Smooth muscle cell (in vitro differentiated cells): Measurements from ENCODE around the gene CCDC117. TPM values are rescaled to one million over a fixed set of nuclear protein-coding genes. Genes with fewer than 3 reads are reported as not detected.

Experiments
- DNase-seq: peaks from one replicate; lab custom pipeline; 2025; ENCODE audit not compliant: unreplicated experiment; lab: John Stamatoyannopoulos, UW
- H2AFZ ChIP-seq: fragments of 200-600 bp; sonication (generic); 2 replicates; pipeline ENCODE4 v1.6.0; 2016; ENCODE audit warnings: antibody characterized with exemption, low read depth, mild to moderate bottlenecking
- H3F3A ChIP-seq: fragments of 200-600 bp; sonication (generic); 2 replicates; pipeline ENCODE4 v1.6.0; 2017; ENCODE audit warnings: antibody characterized with exemption, low read depth
- H3K27ac ChIP-seq: fragments of 200-600 bp; sonication (generic); 2 replicates; pipeline ENCODE4 v1.5.1; 2016; ENCODE audit warnings: low read depth, mild to moderate bottlenecking
- H3K27me3 ChIP-seq: fragments of 200-600 bp; sonication (generic); 2 replicates; pipeline ENCODE4 v1.6.1; 2016; ENCODE audit warnings: low read depth, mild to moderate bottlenecking
- H3K36me3 ChIP-seq: fragments of 200-600 bp; sonication (generic); 2 replicates; pipeline ENCODE4 v1.5.1; 2016; ENCODE audit warnings: low read depth
- H3K4me1 ChIP-seq: fragments of 200-600 bp; sonication (generic); 2 replicates; pipeline ENCODE4 v1.5.1; 2016; ENCODE audit warnings: low read depth
- H3K4me2 ChIP-seq: fragments of 200-600 bp; sonication (generic); 2 replicates; pipeline ENCODE4 v1.6.0; 2016; ENCODE audit warnings: mild to moderate bottlenecking
- H3K4me3 ChIP-seq: fragments of 200-600 bp; sonication (generic); 2 replicates; pipeline ENCODE4 v1.5.1; 2016; ENCODE audit warnings: mild to moderate bottlenecking
- H3K79me2 ChIP-seq: fragments of 200-600 bp; sonication (generic); 2 replicates; pipeline ENCODE4 v1.6.0; 2016; ENCODE audit warnings: low read depth, mild to moderate bottlenecking
- H3K9ac ChIP-seq: fragments of 200-600 bp; sonication (generic); 2 replicates; pipeline ENCODE4 v1.6.0; 2016; ENCODE audit warnings: low read depth
- H3K9me3 ChIP-seq: fragments of 200-600 bp; sonication (generic); replicated peaks from 2 replicates; pipeline ENCODE4 v1.5.1; 2016; ENCODE audit warnings: low read depth
- H4K20me1 ChIP-seq: fragments of 200-600 bp; sonication (generic); 2 replicates; pipeline ENCODE4 v1.6.0; 2016; ENCODE audit warnings: low read depth
- WGBS: methylation state at CpG from one replicate; pipeline ENCODE4 v1.1.7; 2016; ENCODE audit warnings: low lambda C conversion rate; 5-methylcytosine and 5-hydroxymethylcytosine counted together
- polyA plus RNA-seq: library from polyadenylated mRNA; unstranded; fragments of >200 nt; fragmentation: Nextera tagmentation; extraction: Ambion mirVana; gene quantifications from 2 replicates; pipeline ENCODE4 v1.2.1, GENCODE V29; 2016
- total RNA-seq: library from RNA; depleted of rRNA; stranded (reverse); fragments of >200 nt; gene quantifications from 2 replicates; pipeline ENCODE4 v1.2.3, GENCODE V29; 2014
- TF ChIP-seq, protein P1 (sequence below): fragments of 200-600 bp; sonication (generic); IDR thresholded peaks from 2 replicates; pipeline ENCODE4 v1.5.1; 2017; ENCODE audit warnings: borderline replicate concordance, mild to moderate bottlenecking, antibody characterized with exemption; ENCODE audit not compliant: insufficient read depth, poor library complexity, severe bottlenecking

CCDC117 gene
- total and polyA plus RNA-seq, 2 experiments from 2014 or later: 17.3 to 30.8 TPM

DNA sequence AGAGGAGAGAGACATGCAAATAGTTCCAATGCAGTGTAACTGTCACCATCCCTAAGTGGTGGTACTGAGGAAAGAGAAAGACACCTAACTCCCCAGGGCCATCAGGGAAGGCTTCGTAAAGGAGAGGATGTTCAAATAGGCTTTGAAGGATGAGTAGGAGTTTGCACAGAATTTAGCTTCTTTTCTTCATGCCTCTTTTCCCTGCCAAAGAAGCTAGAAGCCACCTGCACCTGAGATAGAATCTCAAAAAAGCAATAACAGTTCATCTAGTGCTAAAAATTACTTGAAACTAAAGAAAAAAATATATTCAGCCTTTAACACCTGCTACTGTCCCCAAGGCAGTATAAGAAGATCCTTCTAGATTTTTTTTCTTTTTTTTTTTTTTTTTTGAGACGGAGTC lies 44.6 kb downstream of the CCDC117 start:
- H3K4me1 ChIP-seq: no peaks in the 10 kb centered on the region
- H3K9me3 ChIP-seq: no peaks in the 10 kb centered on the region
- H2AFZ ChIP-seq: no peak overlapping the region
- H3K36me3 ChIP-seq: no peaks in the 10 kb centered on the region
- no peaks in the 10 kb centered on the region for H3F3A ChIP-seq
- no peaks in the 10 kb centered on the region for H3K27me3 ChIP-seq
- WGBS: 65% methylated on average over 2 of the region's 2 CpGs
- no peak overlapping the region for H3K4me2 ChIP-seq
- H3K27ac ChIP-seq: no peak overlapping the region
- DNase-seq: no peak
- H3K9ac ChIP-seq: no peak overlapping the region
- H3K79me2 ChIP-seq: no peaks in the 10 kb centered on the region
- H3K4me3 ChIP-seq: no peak overlapping the region
- peaks cover 11% of the 10 kb centered on the region for H4K20me1 ChIP-seq
- TF ChIP-seq, protein P1, sequence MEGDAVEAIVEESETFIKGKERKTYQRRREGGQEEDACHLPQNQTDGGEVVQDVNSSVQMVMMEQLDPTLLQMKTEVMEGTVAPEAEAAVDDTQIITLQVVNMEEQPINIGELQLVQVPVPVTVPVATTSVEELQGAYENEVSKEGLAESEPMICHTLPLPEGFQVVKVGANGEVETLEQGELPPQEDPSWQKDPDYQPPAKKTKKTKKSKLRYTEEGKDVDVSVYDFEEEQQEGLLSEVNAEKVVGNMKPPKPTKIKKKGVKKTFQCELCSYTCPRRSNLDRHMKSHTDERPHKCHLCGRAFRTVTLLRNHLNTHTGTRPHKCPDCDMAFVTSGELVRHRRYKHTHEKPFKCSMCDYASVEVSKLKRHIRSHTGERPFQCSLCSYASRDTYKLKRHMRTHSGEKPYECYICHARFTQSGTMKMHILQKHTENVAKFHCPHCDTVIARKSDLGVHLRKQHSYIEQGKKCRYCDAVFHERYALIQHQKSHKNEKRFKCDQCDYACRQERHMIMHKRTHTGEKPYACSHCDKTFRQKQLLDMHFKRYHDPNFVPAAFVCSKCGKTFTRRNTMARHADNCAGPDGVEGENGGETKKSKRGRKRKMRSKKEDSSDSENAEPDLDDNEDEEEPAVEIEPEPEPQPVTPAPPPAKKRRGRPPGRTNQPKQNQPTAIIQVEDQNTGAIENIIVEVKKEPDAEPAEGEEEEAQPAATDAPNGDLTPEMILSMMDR: no peak

- Histone ChIP-seq H3K79me2 (no peaks in the 10 kb centered on the region), H3K4me2 (no peak overlapping the region), H3F3A (no peaks in the 10 kb centered on the region), H4K20me1 (peaks cover 4% of the 10 kb centered on the region), H3K9me3 (no peaks in the 10 kb centered on the region), H3K36me3 (no peaks in the 10 kb centered on the region), H3K27ac (peak overlapping the region; percentile 12), H3K4me3 (no peak overlapping the region), H3K27me3 (no peaks in the 10 kb centered on the region), H3K9ac (no peak overlapping the region), H3K4me1 (peaks cover 3% of the 10 kb centered on the region), H2AFZ (no peak overlapping the region)
- 86% methylated on average over 14 of the region's 14 CpGs for WGBS
- no peak for DNase-seq
- TF ChIP-seq, protein P1: no peak
These were observed 45.7 kb downstream of the CCDC117 start for GRCh38 chr22:28817919-28818859.

DNA sequence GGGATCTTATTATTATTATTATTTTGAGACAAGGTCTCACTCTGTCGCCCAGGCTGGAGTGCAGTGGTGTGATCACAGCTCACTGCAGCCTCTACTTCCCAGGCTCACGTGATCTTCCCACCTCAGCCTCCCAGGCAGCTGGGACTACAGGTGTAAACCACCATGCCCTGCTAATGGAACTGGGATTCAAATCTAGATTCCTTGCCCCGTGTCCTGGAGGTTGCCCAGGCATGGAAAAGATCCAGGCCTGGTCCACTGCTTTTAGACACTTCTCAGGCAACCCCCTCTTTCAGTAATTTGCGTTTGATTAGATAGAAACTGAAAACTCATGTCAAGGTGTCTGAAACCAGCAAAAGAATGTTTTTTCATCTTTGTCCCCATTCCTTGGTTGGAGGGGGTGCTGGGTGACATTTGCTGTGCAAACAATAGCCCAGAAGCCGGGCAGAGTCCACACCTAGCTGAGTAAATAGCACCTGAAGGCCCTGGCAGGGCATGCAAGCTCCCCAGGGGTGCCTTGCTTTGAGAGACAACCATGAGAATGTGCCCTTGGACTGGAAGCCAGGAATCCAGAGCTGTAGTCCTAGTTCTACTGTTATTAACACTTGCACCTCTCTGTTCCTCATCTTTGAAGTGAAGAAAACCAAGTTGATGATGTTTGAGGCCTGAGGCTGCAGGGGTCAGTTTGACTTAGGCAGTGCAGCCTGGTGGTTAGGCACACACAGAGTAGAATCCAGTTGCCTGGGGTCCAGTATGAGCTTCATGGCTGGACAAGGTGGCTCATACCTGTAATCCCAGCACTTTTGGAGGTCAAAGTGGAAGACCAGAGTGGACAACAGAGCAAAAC lies 47.0 kb downstream of the CCDC117 start:
- Histone ChIP-seq H2AFZ (no peak overlapping the region), H3K4me3 (no peak overlapping the region), H3K9me3 (no peaks in the 10 kb centered on the region), H3K27me3 (no peaks in the 10 kb centered on the region), H3F3A (no peaks in the 10 kb centered on the region), H4K20me1 (no peaks in the 10 kb centered on the region), H3K36me3 (no peaks in the 10 kb centered on the region), H3K27ac (no peak overlapping the region), H3K4me1 (peaks cover 3% of the 10 kb centered on the region), H3K9ac (no peak overlapping the region), H3K79me2 (no peaks in the 10 kb centered on the region), H3K4me2 (no peak overlapping the region)
- no peak for DNase-seq
- TF ChIP-seq, protein P1: no peak
- 71% methylated on average over 5 of the region's 5 CpGs for WGBS
